LNCAP (cell line): Measurements from ENCODE around the gene PTCRA.

Source experiments
- CTCF ChIP-seq: fragments of 450-650 bp; IDR thresholded peaks from 2 replicates; pipeline ENCODE4 v1.5.1; 2017; ENCODE audit warnings: mild to moderate bottlenecking

The PTCRA gene

GRCh38 chr6:42901538-42901957 is 14.3 kb upstream of the PTCRA start:
- peak; percentile 73 for TF ChIP-seq CTCF

- no peak for TF ChIP-seq CTCF
Observed at GRCh38 chr6:42904467-42904866, 11.4 kb upstream of the PTCRA start.

- TF ChIP-seq CTCF = no peak
Observed at GRCh38 chr6:42907336-42907735, 8.5 kb upstream of the PTCRA start.

- no peak for TF ChIP-seq CTCF
Observed at GRCh38 chr6:42909835-42910234, 6.0 kb upstream of the PTCRA start.

GRCh38 chr6:42911171-42912021 is 4.5 kb upstream of the PTCRA start:
- no peak for TF ChIP-seq CTCF

- no peak for TF ChIP-seq CTCF
Observed at GRCh38 chr6:42914546-42914945, 1.3 kb upstream of the PTCRA start.

GRCh38 chr6:42916288-42916687 is 435 bp downstream of the PTCRA start:
- no peak for TF ChIP-seq CTCF
